Measurements from ENCODE around the gene TMEM134. TPM values are rescaled to one million over a fixed set of nuclear protein-coding genes. Genes with fewer than 3 reads are reported as not detected.

TMEM134 gene
- total and polyA plus RNA-seq, 10 of the 15 experiments (the other 5 are each of a cell fraction or from before 2014, with no cell fraction given), result 1.6 to 93.8 (median 27.8) TPM

GRCh38 chr11:67428052-67429001, 40.7 kb downstream of the TMEM134 start, which contains the start of gene RPS6KB2 (continued):
- TF ChIP-seq ZBTB40 (IDR thresholded peaks at IDR 0.05; ENCODE audit: borderline replicate concordance), result peak; percentile 76; the same call in 1 of the 2 replicates
- TF ChIP-seq CUX1 (IDR thresholded peaks at IDR 0.05; ENCODE audit: insufficient replicate concordance, low read depth, low read length), result no peak
- peak; percentile 70 for TF ChIP-seq NR2C1 (IDR thresholded peaks at IDR 0.05)
- TF ChIP-seq NFXL1 (IDR thresholded peaks at IDR 0.05; ENCODE audit: borderline replicate concordance), result no peak
- no peak for TF ChIP-seq ZNF24 (IDR thresholded peaks at IDR 0.05)
- TF ChIP-seq MXI1 (IDR thresholded peaks at IDR 0.05; ENCODE audit: low read depth, low read length), result peak; percentile 49; the same call in 1 of the 2 replicates
- peak; percentile 81; the same call in 1 of the 2 replicates for TF ChIP-seq STAT1 (conservative IDR thresholded peaks at IDR 0.05)
- no peak for TF ChIP-seq IKZF2 (IDR thresholded peaks at IDR 0.05)
- TF ChIP-seq ZBTB4 (CRISPR knock-in tag; IDR thresholded peaks at IDR 0.05), result no peak
- TF ChIP-seq RUNX3 (IDR thresholded peaks at IDR 0.05; ENCODE audit: low read length), result no peak
- no peak for TF ChIP-seq CTCF (IDR thresholded peaks at IDR 0.05 in 2 of 3, conservative IDR thresholded peaks at IDR 0.05 in 1 of 3; ENCODE audit: control insufficient read depth in 2 of 3, extremely low read depth in 1 of 3, insufficient read depth in 1 of 3, low read depth in 3 of 3, low read length in 3 of 3)

Measured in GM12878 (cell line).